ENCODE results near the gene EPHA3.

GRCh38 chr3:89419647-89420241 lies 312.3 kb downstream of the EPHA3 start:
- TF ChIP-seq CTCF (IDR thresholded peaks at IDR 0.05; ENCODE audit: low read length) = no peak
- TF ChIP-seq EZH2 (IDR thresholded peaks at IDR 0.05; ENCODE audit: borderline replicate concordance, low read length) = no peak

Data from OCI-LY1 (cell line).